H9 (cell line): ENCODE data around the gene BARD1. TPM values are rescaled to one million over a fixed set of nuclear protein-coding genes. Genes with fewer than 3 reads are reported as not detected.

Experiments used
- DNase-seq: peaks from one replicate; pipeline ENCODE4 v3.0.0-alpha.2; 2017
- H2AFZ ChIP-seq: one replicate; pipeline ENCODE4 v1.6.1; 2013; ENCODE audit warnings: mild to moderate bottlenecking, low read length, control low read depth, moderate library complexity
- H2AK5ac ChIP-seq: 2 replicates; pipeline ENCODE4 v1.6.1; 2013; ENCODE audit warnings: low read length, control low read depth, mixed read lengths; ENCODE audit not compliant: insufficient read length
- H2BK120ac ChIP-seq: one replicate; pipeline ENCODE4 v1.6.1; 2013; ENCODE audit warnings: low read depth, mild to moderate bottlenecking, low read length, control low read depth, inconsistent platforms; ENCODE audit not compliant: poor library complexity, severe bottlenecking
- H2BK12ac ChIP-seq: 2 replicates; pipeline ENCODE4 v1.6.1; 2013; ENCODE audit warnings: low read length, control low read depth, mixed read lengths, low read depth; ENCODE audit not compliant: insufficient read length
- H2BK15ac ChIP-seq: 2 replicates; pipeline ENCODE4 v1.6.1; 2013; ENCODE audit warnings: low read depth, low read length, control low read depth
- H2BK20ac ChIP-seq: one replicate; pipeline ENCODE4 v1.6.1; 2013; ENCODE audit warnings: low read depth, mild to moderate bottlenecking, low read length, control low read depth, inconsistent platforms; ENCODE audit not compliant: poor library complexity, severe bottlenecking
- H2BK5ac ChIP-seq: 2 replicates; pipeline ENCODE4 v1.6.1; 2013; ENCODE audit warnings: low read length, control low read depth, mixed read lengths; ENCODE audit not compliant: insufficient read length
- H3K14ac ChIP-seq: 2 replicates; pipeline ENCODE4 v1.6.1; 2013; ENCODE audit warnings: low read length, control low read depth; ENCODE audit not compliant: insufficient read depth
- H3K18ac ChIP-seq: 2 replicates; pipeline ENCODE4 v1.6.1; 2013; ENCODE audit warnings: low read depth, mild to moderate bottlenecking, mixed read lengths, low read length, control low read depth; ENCODE audit not compliant: insufficient read length
- H3K23ac ChIP-seq: 2 replicates; pipeline ENCODE4 v1.6.1; 2013; ENCODE audit warnings: low read length, control low read depth, mixed read lengths, low read depth; ENCODE audit not compliant: insufficient read length
- H3K23me2 ChIP-seq: 2 replicates; pipeline ENCODE4 v1.6.1; 2013; ENCODE audit warnings: low read depth, mild to moderate bottlenecking, mixed read lengths, low read length, control low read depth; ENCODE audit not compliant: insufficient read length, poor library complexity, severe bottlenecking
- H3K27ac ChIP-seq: 2 replicates; pipeline ENCODE4 v1.5.1; 2013; ENCODE audit warnings: low read length, control low read depth, mixed read lengths, low read depth; ENCODE audit not compliant: insufficient read length
- H3K27me3 ChIP-seq: 2 replicates; pipeline ENCODE4 v1.6.1; 2013; ENCODE audit warnings: low read length, control low read depth, inconsistent platforms; ENCODE audit not compliant: insufficient read depth
- H3K4ac ChIP-seq: 2 replicates; pipeline ENCODE4 v1.6.1; 2013; ENCODE audit warnings: low read depth, mild to moderate bottlenecking, control low read depth, inconsistent platforms, low read length, moderate library complexity
- H3K4me1 ChIP-seq: 2 replicates; pipeline ENCODE4 v1.6.1; 2013; ENCODE audit warnings: low read length, control low read depth, inconsistent platforms; ENCODE audit not compliant: insufficient read depth
- H3K4me2 ChIP-seq: 2 replicates; pipeline ENCODE4 v1.6.1; 2013; ENCODE audit warnings: low read length, control low read depth, mixed read lengths; ENCODE audit not compliant: insufficient read length, insufficient read depth
- H3K56ac ChIP-seq: 2 replicates; pipeline ENCODE4 v1.6.1; 2013; ENCODE audit warnings: low read depth, mild to moderate bottlenecking, mixed read lengths, low read length, control low read depth; ENCODE audit not compliant: insufficient read length
- H3K79me1 ChIP-seq: 2 replicates; pipeline ENCODE4 v1.6.1; 2013; ENCODE audit warnings: low read depth, mild to moderate bottlenecking, moderate library complexity, low read length, control low read depth, inconsistent platforms; ENCODE audit not compliant: insufficient read depth, poor library complexity, severe bottlenecking
- H3K79me2 ChIP-seq: 2 replicates; pipeline ENCODE4 v1.6.1; 2013; ENCODE audit warnings: low read length, control low read depth, inconsistent platforms; ENCODE audit not compliant: insufficient read depth
- H3K9ac ChIP-seq: 2 replicates; pipeline ENCODE4 v1.6.1; 2013; ENCODE audit warnings: low read length, control low read depth, mixed read lengths; ENCODE audit not compliant: insufficient read length; ENCODE audit errors: extremely low read depth
- H3K9me3 ChIP-seq: one replicate; pipeline ENCODE4 v1.6.1; 2013; ENCODE audit warnings: low read depth, low read length, inconsistent platforms; ENCODE audit not compliant: control insufficient read depth
- H3T11ph ChIP-seq: one replicate; pipeline ENCODE4 v1.6.1; 2013; ENCODE audit warnings: mild to moderate bottlenecking, low read length, control low read depth, inconsistent platforms
- H4K20me1 ChIP-seq: one replicate; pipeline ENCODE4 v1.6.1; 2013; ENCODE audit not compliant: control insufficient read depth, insufficient read length, insufficient read depth
- H4K5ac ChIP-seq: 2 replicates; pipeline ENCODE4 v1.6.1; 2013; ENCODE audit warnings: low read depth, mild to moderate bottlenecking, mixed read lengths, low read length, control low read depth; ENCODE audit not compliant: insufficient read length
- H4K8ac ChIP-seq: replicated peaks from 2 replicates; pipeline ENCODE4 v1.6.1; 2013; ENCODE audit warnings: low read length, control low read depth, mixed read lengths, low read depth; ENCODE audit not compliant: insufficient read length
- H4K91ac ChIP-seq: 2 replicates; pipeline ENCODE4 v1.6.1; 2013; ENCODE audit warnings: low read depth, mild to moderate bottlenecking, moderate library complexity, mixed read lengths, low read length, control low read depth; ENCODE audit not compliant: insufficient read length
- H3K27ac Mint-ChIP-seq, 3 experiments: 2 replicates in 2 of 3; 3 replicates in 1 of 3; pipeline ENCODE4 v1.8.0; 2020 to 2021; ENCODE audit warnings: mixed read lengths in 3 of 3, mild to moderate bottlenecking in 1 of 3, moderate library complexity in 1 of 3
- H3K27me3 Mint-ChIP-seq: 2 replicates; pipeline ENCODE4 v1.8.0; 2021; ENCODE audit warnings: low read depth, mild to moderate bottlenecking, moderate library complexity, mixed read lengths
- H3K36me3 Mint-ChIP-seq, 3 experiments: 2 replicates in 2 of 3; 3 replicates in 1 of 3; pipeline ENCODE4 v1.8.0; 2020 to 2021; ENCODE audit warnings: low read depth in 3 of 3, mixed read lengths in 3 of 3; ENCODE audit not compliant: insufficient read depth in 1 of 3
- H3K4me1 Mint-ChIP-seq, 2 experiments: 2 replicates each; pipeline ENCODE4 v1.8.0; 2020; ENCODE audit warnings: mixed read lengths in 2 of 2
- H3K4me3 Mint-ChIP-seq, 2 experiments: 2 replicates in 1 of 2; 3 replicates in 1 of 2; pipeline ENCODE4 v1.8.0; 2020 to 2021; ENCODE audit warnings: mild to moderate bottlenecking in 2 of 2, mixed read lengths in 2 of 2, moderate library complexity in 1 of 2
- H3K9me3 Mint-ChIP-seq, 2 experiments: 2 replicates in 1 of 2; 3 replicates in 1 of 2; pipeline ENCODE4 v1.8.0; 2020; ENCODE audit warnings: mild to moderate bottlenecking in 2 of 2, mixed read lengths in 2 of 2, moderate library complexity in 1 of 2
- CTCF ChIP-seq: fragments of 200-600 bp; sonication (generic); conservative IDR thresholded peaks from 3 replicates; pipeline ENCODE4 v1.8.0; 2021; ENCODE audit warnings: antibody characterized with exemption, mild to moderate bottlenecking
- WGBS: extraction: QIAGEN DNeasy Blood & Tissue Kit; methylation state at CpG from one replicate; pipeline ENCODE4 v1.1.7; 2013; ENCODE audit warnings: missing lambda C conversion rate, low lambda C conversion rate, mixed read lengths; ENCODE audit not compliant: insufficient read length; ENCODE audit errors: extremely low coverage; 5-methylcytosine and 5-hydroxymethylcytosine counted together
- total RNA-seq: library from RNA; stranded (reverse); gene quantifications from 2 replicates; pipeline ENCODE4 v1.2.1, GENCODE V29; 2021

The BARD1 gene
- total RNA-seq, 1 experiment from 2014 or later, result 30.6 TPM

GRCh38 chr2:214713080-214713830, 96.2 kb downstream of the BARD1 start:
- Histone ChIP-seq H3K14ac (no peak overlapping the region), H3K27me3 (no peaks in the 10 kb centered on the region), H3K27ac (no peak overlapping the region), H2BK120ac (no peak overlapping the region), H4K91ac (no peak overlapping the region), H3K23me2 (no peaks in the 10 kb centered on the region), H4K8ac (no peak overlapping the region), H2BK15ac (no peak overlapping the region), H2BK20ac (no peak overlapping the region), H4K20me1 (no peaks in the 10 kb centered on the region), H3K4me1 (no peaks in the 10 kb centered on the region), H3K9me3 (no peaks in the 10 kb centered on the region), H3K4ac (no peak overlapping the region), H3T11ph (no peak overlapping the region), H3K4me2 (no peak overlapping the region), H3K56ac (no peak overlapping the region), H2AK5ac (no peak overlapping the region), H2AFZ (no peak overlapping the region), H3K9ac (no peak overlapping the region), H2BK5ac (no peak overlapping the region), H4K5ac (no peak overlapping the region), H3K79me2 (no peaks in the 10 kb centered on the region), H2BK12ac (no peak overlapping the region), H3K23ac (no peak overlapping the region), H3K79me1 (no peaks in the 10 kb centered on the region), H3K18ac (no peak overlapping the region)
- peaks cover 0 to 6% of the 10 kb centered on the region in 2 experiments; a peak in 1 of 5 replicates for H3K9me3 Mint-ChIP-seq
- no peaks in the 10 kb centered on the region for H3K27me3 Mint-ChIP-seq
- H3K27ac Mint-ChIP-seq, result 0 out of 7 replicates have a peak overlapping the region, but pooled peaks of 1 of the 3 experiments have one; percentile 55
- WGBS, result no CpG with 5 or more reads among the region's 8 CpGs
- H3K36me3 Mint-ChIP-seq, result peaks cover 13 to 14% (median 13%) of the 10 kb centered on the region in 3 experiments
- H3K4me3 Mint-ChIP-seq, result no peak overlapping the region
- no peaks in the 10 kb centered on the region for H3K4me1 Mint-ChIP-seq
- no peak for DNase-seq
- no peak for TF ChIP-seq CTCF
